ENCODE results near the gene VIL1.

Gene VIL1

DNA sequence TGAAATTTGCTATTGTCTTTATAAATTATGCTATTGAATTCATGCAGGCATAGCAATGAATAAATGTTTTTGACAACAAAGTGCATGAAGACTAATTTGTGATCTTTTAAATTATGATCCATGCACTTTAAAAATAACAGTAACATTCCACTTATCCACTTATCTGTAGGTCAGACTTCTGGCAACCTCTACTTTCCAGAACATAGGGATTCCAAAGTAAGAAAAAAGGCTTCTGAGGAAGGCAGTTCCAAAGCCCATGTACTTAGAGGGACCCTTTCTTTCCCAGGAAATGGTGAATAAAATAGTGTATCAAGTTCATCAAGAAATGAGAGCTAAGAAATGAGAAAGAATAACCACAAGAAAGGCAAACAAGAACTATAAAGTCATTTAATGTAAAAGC, 58.3 kb downstream of the VIL1 start:
- H4K20me1 ChIP-seq (ENCODE audit: insufficient read depth, low read length): no peaks in the 10 kb centered on the region
- no peaks in the 10 kb centered on the region for H3K9me3 ChIP-seq (replicated peaks; ENCODE audit: insufficient read depth, low read length)
- H3F3A ChIP-seq (ENCODE audit: insufficient read depth, low read length): no peaks in the 10 kb centered on the region
- no peak overlapping the region for H3K4me3 ChIP-seq (ENCODE audit: low read length)
- TF ChIP-seq, protein P1, sequence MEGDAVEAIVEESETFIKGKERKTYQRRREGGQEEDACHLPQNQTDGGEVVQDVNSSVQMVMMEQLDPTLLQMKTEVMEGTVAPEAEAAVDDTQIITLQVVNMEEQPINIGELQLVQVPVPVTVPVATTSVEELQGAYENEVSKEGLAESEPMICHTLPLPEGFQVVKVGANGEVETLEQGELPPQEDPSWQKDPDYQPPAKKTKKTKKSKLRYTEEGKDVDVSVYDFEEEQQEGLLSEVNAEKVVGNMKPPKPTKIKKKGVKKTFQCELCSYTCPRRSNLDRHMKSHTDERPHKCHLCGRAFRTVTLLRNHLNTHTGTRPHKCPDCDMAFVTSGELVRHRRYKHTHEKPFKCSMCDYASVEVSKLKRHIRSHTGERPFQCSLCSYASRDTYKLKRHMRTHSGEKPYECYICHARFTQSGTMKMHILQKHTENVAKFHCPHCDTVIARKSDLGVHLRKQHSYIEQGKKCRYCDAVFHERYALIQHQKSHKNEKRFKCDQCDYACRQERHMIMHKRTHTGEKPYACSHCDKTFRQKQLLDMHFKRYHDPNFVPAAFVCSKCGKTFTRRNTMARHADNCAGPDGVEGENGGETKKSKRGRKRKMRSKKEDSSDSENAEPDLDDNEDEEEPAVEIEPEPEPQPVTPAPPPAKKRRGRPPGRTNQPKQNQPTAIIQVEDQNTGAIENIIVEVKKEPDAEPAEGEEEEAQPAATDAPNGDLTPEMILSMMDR (IDR thresholded peaks at IDR 0.05; ENCODE audit: low read length): no peak
- TF ChIP-seq EZH2 (optimal IDR thresholded peaks at IDR 0.05; ENCODE audit: low read depth, low read length) (no peak), EZH2phosphoT487 (IDR thresholded peaks at IDR 0.05; ENCODE audit: low read length) (no peak)
- DNase-seq: no peak
- H3K9ac ChIP-seq (ENCODE audit: low read length): no peak overlapping the region
- H3K27me3 ChIP-seq (replicated peaks; ENCODE audit: insufficient read depth, low read length): no peaks in the 10 kb centered on the region
- H3K4me2 ChIP-seq (ENCODE audit: low read depth, low read length): no peak overlapping the region
- no peak overlapping the region for H3K27ac ChIP-seq (ENCODE audit: low read length)
- H3K9me2 ChIP-seq (replicated peaks; ENCODE audit: insufficient read depth, low read length): no peaks in the 10 kb centered on the region
- no peaks in the 10 kb centered on the region for H3K4me1 ChIP-seq (ENCODE audit: low read length)
- peaks cover 7% of the 10 kb centered on the region; the same call in 1 of the 2 replicates for H3K36me3 ChIP-seq (replicated peaks; ENCODE audit: insufficient read depth, low read length)
- no peaks in the 10 kb centered on the region for H3K79me2 ChIP-seq (ENCODE audit: low read length)
- H2AFZ ChIP-seq (ENCODE audit: low read length): no peak overlapping the region

- Histone ChIP-seq H3K4me3 (ENCODE audit: low read length) (no peak overlapping the region), H3K4me1 (ENCODE audit: low read length) (no peaks in the 10 kb centered on the region), H3K4me2 (ENCODE audit: low read depth, low read length) (no peak overlapping the region), H4K20me1 (ENCODE audit: insufficient read depth, low read length) (no peaks in the 10 kb centered on the region), H3K36me3 (replicated peaks; ENCODE audit: insufficient read depth, low read length) (peaks cover 7% of the 10 kb centered on the region; the same call in 1 of the 2 replicates), H3K9me2 (replicated peaks; ENCODE audit: insufficient read depth, low read length) (no peaks in the 10 kb centered on the region), H3K9me3 (replicated peaks; ENCODE audit: insufficient read depth, low read length) (no peaks in the 10 kb centered on the region), H3K27me3 (replicated peaks; ENCODE audit: insufficient read depth, low read length) (no peaks in the 10 kb centered on the region), H3K79me2 (ENCODE audit: low read length) (no peaks in the 10 kb centered on the region), H2AFZ (ENCODE audit: low read length) (no peak overlapping the region), H3K27ac (ENCODE audit: low read length) (no peak overlapping the region), H3F3A (ENCODE audit: insufficient read depth, low read length) (no peaks in the 10 kb centered on the region), H3K9ac (ENCODE audit: low read length) (no peak overlapping the region)
- TF ChIP-seq EZH2 (optimal IDR thresholded peaks at IDR 0.05; ENCODE audit: low read depth, low read length) (no peak), EZH2phosphoT487 (IDR thresholded peaks at IDR 0.05; ENCODE audit: low read length) (no peak)
- TF ChIP-seq, protein P1 (IDR thresholded peaks at IDR 0.05; ENCODE audit: low read length): no peak
- DNase-seq: no peak
These were observed 59.6 kb downstream of the VIL1 start for GRCh38 chr2:218478544-218478943.

- Histone ChIP-seq H3K4me2 (ENCODE audit: low read depth, low read length) (no peak overlapping the region), H3K36me3 (replicated peaks; ENCODE audit: insufficient read depth, low read length) (peaks cover 7% of the 10 kb centered on the region; the same call in 1 of the 2 replicates), H3K9me3 (replicated peaks; ENCODE audit: insufficient read depth, low read length) (no peaks in the 10 kb centered on the region), H3K27me3 (replicated peaks; ENCODE audit: insufficient read depth, low read length) (no peaks in the 10 kb centered on the region), H3K4me3 (ENCODE audit: low read length) (no peak overlapping the region), H3K9me2 (replicated peaks; ENCODE audit: insufficient read depth, low read length) (no peaks in the 10 kb centered on the region), H3K9ac (ENCODE audit: low read length) (no peak overlapping the region), H3K4me1 (ENCODE audit: low read length) (no peaks in the 10 kb centered on the region), H4K20me1 (ENCODE audit: insufficient read depth, low read length) (no peaks in the 10 kb centered on the region), H3F3A (ENCODE audit: insufficient read depth, low read length) (no peaks in the 10 kb centered on the region), H2AFZ (ENCODE audit: low read length) (no peak overlapping the region), H3K27ac (ENCODE audit: low read length) (no peak overlapping the region), H3K79me2 (ENCODE audit: low read length) (no peaks in the 10 kb centered on the region)
- DNase-seq: no peak
- TF ChIP-seq, protein P1 (IDR thresholded peaks at IDR 0.05; ENCODE audit: low read length): no peak
- TF ChIP-seq EZH2phosphoT487 (IDR thresholded peaks at IDR 0.05; ENCODE audit: low read length): no peak
- TF ChIP-seq EZH2 (optimal IDR thresholded peaks at IDR 0.05; ENCODE audit: low read depth, low read length): no peak
These were observed 60.7 kb downstream of the VIL1 start for GRCh38 chr2:218479595-218479994.

Measured in MM.1S (cell line).